Fibroblast of lung (primary cell): ENCODE measurements around the gene TPD52L1.

Experiments
- EZH2 ChIP-seq: IDR thresholded peaks from 2 replicates; pipeline ENCODE4 v1.5.1; 2012; ENCODE audit warnings: low read length, control low read depth, mild to moderate bottlenecking; ENCODE audit errors: missing control alignments
- TF ChIP-seq, protein P1 (sequence below), 2 donors: IDR thresholded peaks in 1 of 2; conservative IDR thresholded peaks in 1 of 2; 1 replicate in 1 of 2; 2 replicates in 1 of 2; pipeline ENCODE4 v1.5.1; 2011 to 2012; ENCODE audit warnings: low read length in 2 of 2, control low read depth in 1 of 2, inconsistent platforms in 1 of 2, low read depth in 1 of 2, mild to moderate bottlenecking in 1 of 2

DNA sequence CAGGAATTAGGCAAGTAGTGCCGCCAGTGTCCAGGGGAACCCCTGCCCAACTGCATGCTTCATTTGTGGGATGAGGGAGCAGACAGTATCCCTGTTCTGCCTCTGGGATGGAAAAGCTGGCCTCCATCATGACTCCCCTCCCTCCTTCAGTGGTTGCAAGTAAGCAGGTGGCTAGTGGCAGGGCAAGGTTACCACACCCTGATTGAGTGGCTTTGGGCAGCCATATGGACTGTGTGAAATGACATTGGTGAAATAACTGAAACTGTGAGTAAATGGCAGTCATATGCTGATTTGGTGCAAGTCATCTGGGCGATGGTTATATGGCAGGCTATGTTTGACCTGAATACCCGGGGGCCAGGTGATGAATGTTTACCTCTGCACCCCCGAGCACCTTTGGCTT lies 115.2 kb downstream of the TPD52L1 start:
- TF ChIP-seq, protein P1, sequence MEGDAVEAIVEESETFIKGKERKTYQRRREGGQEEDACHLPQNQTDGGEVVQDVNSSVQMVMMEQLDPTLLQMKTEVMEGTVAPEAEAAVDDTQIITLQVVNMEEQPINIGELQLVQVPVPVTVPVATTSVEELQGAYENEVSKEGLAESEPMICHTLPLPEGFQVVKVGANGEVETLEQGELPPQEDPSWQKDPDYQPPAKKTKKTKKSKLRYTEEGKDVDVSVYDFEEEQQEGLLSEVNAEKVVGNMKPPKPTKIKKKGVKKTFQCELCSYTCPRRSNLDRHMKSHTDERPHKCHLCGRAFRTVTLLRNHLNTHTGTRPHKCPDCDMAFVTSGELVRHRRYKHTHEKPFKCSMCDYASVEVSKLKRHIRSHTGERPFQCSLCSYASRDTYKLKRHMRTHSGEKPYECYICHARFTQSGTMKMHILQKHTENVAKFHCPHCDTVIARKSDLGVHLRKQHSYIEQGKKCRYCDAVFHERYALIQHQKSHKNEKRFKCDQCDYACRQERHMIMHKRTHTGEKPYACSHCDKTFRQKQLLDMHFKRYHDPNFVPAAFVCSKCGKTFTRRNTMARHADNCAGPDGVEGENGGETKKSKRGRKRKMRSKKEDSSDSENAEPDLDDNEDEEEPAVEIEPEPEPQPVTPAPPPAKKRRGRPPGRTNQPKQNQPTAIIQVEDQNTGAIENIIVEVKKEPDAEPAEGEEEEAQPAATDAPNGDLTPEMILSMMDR (conservative IDR thresholded peaks at IDR 0.05 in 1 of 2, IDR thresholded peaks at IDR 0.05 in 1 of 2; ENCODE audit: low read depth in 1 of 2, low read length in 2 of 2) = no peak
- TF ChIP-seq EZH2 = no peak
